ENCODE measurements around the gene CERS2. TPM values are rescaled to one million over a fixed set of nuclear protein-coding genes. Genes with fewer than 3 reads are reported as not detected.
A peak's percentile ranks its signal among the peaks of the same experiment; 100 is the strongest.

CERS2 gene
- total and polyA plus RNA-seq, 2 of the 13 experiments (the other 11 are each of a cell fraction or from before 2014, with no cell fraction given): 269 to 298 TPM

- TF ChIP-seq ZNF740 (CRISPR knock-in tag; IDR thresholded peaks at IDR 0.05) (peak; percentile 60; the same call in 1 of the 2 replicates), SMAD1 (CRISPR knock-in tag; IDR thresholded peaks at IDR 0.05; ENCODE audit: borderline replicate concordance, low read depth) (no peak), KAT8 (CRISPR knock-in tag; IDR thresholded peaks at IDR 0.05) (peak; percentile 47), SMAD3 (CRISPR knock-in tag; IDR thresholded peaks at IDR 0.05) (peak; percentile 21; the same call in 1 of the 2 replicates), TFDP2 (CRISPR knock-in tag; IDR thresholded peaks at IDR 0.05) (peak; percentile 43), ZNF451 (CRISPR knock-in tag; IDR thresholded peaks at IDR 0.05) (no peak; the same call in 1 of the 2 replicates), ZNF281 (CRISPR knock-in tag; IDR thresholded peaks at IDR 0.05; ENCODE audit: borderline replicate concordance) (peak; percentile 76), ZNF124 (CRISPR knock-in tag; IDR thresholded peaks at IDR 0.05) (no peak), ZBTB33 (CRISPR knock-in tag; IDR thresholded peaks at IDR 0.05) (no peak), U2AF1 (optimal IDR thresholded peaks at IDR 0.05; ENCODE audit: low read depth, low read length) (no peak), MEF2D (CRISPR knock-in tag; IDR thresholded peaks at IDR 0.05) (no peak), PPARG (CRISPR knock-in tag; conservative IDR thresholded peaks at IDR 0.05) (peak; percentile 41; the same call in 1 of the 2 replicates), ELF1 (CRISPR knock-in tag; IDR thresholded peaks at IDR 0.05) (peak; percentile 38; the same call in 1 of the 2 replicates), KDM5B (CRISPR knock-in tag; IDR thresholded peaks at IDR 0.05; ENCODE audit: borderline replicate concordance) (no peak)
These were observed 7.4 kb upstream of the CERS2 start, which contains the start of gene ANXA9 (continued) for GRCh38 chr1:150981805-150982712.
